GM19238 (cell line): ENCODE results near the gene TTC34.

Experiments used
- DNase-seq: peaks from one replicate; pipeline ENCODE4 v3.0.0; 2011; ENCODE audit warnings: low spot score; ENCODE audit not compliant: insufficient read length

The TTC34 gene

DNA sequence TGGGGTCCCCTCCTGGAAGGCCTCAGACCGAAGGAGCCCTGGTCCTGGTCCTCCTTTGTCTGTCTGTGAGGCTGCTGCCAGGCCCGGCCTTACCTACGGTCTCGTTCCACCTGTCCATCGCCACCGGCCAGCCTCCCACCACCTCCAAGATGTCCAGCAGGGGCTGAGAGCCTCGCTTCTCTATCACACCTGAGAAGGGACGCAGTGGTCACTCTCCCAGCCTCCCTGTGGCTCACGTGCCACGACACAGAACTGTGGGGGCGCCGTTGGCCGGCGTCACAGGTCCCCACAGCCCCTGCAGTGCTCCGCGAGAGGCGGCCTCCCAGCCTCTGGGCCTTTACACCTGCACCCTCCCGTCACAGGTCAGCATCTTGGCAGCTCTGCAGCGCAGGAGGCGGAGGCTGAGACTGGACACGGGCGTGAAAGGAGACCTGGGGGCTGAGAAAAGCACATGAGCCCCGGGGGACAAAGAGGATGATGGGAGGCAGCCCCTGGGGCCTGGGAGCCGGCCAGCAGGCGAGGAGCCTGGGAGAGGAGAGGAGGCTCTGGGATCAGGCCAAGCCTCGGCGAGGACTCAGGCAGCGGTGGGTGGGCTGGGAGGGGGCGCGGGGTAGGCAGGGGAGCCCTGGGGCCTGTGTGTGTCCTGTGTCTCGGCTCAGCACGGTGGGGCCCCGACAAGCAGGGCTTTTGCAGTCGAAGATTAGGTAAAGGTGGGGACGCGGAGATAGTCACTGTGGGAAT lies 194.4 kb downstream of the TTC34 start:
- DNase-seq, result no peak

DNA sequence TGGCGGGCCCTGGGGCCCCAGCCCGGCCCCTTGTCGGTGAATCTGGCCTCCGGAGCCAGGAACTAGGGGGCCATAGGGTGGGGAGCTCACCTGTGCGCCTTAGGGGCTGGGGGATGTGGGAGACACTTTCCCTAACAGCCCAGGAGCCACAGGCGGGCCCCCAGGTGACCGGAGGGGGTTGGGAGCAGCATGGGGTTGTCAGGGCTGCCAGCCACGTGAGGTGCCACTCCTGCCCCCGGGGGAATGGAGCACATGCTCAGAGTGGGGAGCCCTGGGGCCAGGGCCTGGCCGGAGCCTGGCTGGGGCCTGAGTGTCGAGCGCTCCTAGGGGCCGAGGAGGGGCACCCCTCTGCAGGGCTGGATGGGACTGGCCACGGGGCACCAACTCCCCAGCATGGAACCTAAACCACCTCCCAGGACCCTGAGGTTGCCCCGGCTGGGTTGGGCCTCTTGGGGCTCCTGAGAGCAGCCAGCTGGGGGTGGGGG lies 195.1 kb downstream of the TTC34 start:
- no peak for DNase-seq

DNA sequence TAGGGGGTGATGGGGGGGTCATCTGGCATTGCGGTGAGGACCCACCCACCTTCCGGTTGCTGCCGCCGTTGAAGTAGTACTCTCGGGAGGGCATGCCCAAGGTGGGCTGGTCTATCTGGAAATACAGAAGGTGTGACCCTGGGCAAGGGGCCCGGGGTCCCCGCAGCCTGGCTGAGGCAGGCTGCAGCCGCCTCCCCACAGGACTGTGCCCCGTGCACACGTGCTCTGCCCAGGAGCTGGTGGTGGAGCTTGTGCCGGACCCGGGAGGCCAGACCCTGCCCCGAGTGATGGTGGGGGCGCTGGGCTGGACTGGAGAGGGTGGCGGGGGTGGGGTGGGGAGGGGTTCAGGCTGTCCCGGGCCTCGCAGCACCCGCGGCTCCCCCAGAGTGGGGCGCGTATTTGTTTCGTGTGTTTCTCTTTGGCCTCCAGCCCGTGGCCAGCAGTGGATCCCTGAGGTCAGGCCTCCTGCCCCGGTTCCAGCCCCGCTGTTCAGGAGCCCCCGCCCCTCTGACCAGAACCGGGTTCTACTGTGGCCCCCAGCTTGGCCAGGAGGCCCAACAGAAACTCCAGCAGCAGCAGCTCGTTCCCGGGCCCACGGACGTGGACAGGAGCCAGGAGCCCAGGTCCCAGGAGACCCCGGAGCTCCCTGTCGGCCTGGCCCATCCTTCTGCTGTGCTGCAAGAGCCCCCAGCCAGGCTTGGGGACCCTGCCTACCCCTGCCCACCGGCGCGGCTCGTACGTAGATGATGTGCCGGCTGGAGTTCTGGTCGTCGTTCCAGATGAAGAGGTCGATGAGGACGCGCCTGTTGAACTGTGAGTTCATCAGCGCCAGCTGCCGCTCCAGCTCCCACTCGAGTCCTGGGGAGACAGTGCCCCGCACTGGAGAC lies 195.7 kb downstream of the TTC34 start:
- DNase-seq, result no peak

DNA sequence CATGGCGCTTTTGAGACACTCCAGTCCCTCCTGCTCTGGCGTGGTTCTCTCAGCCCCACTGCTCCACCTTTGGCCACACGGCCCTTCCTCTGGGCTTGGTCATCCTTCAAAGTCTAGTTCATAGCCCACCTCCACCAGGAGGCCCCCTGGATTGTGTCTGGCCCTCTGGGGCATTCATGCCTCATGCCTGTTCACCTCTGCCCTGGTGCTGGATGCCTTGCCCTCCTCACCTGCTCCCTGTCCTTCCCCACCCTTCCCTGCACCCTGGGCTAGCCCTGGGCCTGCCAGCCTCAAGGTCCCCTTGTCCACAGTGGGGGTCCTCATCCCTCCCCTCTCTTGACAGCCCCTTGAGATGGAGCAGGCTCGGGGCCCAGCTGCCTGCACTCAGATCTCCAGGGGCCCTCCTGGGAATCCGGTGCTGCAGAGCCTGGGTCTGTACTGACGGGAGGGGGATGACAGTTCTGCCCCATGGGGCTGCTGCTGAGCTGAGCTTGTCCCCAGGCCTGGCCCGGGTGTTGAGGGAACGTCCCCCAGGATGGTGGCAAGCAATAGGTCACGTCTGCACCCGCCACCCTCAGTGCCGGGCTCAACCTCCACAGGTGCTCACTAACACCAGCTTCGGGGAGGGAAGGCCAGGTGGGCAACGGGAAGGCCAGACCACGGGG lies 196.5 kb downstream of the TTC34 start:
- DNase-seq, result no peak

DNA sequence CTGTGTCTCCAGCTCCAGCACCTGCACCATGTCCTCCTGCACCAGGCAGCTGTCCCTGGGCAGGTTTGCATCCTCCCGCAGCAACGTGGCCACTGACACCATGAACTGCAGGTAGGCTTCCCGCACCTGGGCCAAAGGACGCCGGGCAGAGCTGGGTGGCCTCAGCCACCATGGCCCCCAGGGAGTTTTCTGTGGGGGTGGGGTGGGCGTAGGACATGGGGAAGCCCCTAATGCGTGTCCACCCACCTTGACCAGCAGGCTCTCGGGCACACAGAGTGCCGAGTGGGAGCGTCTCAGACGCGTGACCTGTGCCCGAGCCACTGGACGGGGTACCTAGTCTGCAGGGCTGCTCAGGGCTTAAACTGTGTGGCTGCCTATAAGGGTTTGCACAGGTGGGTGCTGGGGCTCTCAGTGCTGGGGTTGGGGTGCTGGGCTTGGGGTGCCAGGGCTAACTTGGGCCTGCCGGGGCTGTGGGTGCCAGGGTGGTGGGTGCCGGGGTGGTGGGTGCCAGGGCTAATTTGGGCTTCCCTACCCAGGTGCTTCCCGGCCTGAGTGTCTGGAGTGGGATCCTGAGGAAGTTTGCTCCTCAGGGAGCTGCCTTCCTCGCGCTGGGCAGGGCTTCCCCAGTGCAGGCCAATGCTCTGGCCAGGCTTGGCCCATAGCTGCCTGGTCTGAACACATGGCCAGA lies 197.2 kb downstream of the TTC34 start:
- no peak for DNase-seq

DNA sequence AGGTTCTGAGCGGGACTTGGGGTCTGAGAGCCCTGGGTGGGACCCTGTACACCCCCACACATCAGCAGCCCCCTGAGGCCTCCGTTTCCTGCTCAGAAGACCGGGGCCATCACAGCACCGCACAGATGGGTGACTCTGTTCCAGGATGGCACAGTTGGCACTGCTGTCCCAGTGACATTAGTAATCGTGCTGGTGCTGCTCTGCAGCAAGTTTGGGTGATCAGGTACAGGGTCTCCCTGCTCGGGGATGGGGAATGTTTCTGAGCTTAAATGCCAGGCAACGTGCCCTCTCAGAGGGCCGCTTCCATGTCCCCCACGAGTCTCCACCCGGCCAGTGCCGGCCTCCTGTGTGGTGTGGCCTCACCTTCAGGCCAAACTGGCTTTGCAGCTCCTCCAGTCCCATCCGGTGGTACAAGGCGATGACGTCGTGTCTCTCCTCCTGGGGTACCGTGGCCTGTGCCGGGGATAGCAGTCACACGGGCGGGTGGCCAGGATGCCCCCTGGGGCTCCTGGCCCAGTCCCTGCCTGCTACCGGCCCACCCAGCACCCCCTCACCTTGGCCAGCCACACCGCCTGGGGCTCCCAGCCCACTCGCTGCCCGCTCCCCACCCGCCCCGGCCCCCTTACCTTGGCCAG lies 197.9 kb downstream of the TTC34 start:
- no peak for DNase-seq

DNA sequence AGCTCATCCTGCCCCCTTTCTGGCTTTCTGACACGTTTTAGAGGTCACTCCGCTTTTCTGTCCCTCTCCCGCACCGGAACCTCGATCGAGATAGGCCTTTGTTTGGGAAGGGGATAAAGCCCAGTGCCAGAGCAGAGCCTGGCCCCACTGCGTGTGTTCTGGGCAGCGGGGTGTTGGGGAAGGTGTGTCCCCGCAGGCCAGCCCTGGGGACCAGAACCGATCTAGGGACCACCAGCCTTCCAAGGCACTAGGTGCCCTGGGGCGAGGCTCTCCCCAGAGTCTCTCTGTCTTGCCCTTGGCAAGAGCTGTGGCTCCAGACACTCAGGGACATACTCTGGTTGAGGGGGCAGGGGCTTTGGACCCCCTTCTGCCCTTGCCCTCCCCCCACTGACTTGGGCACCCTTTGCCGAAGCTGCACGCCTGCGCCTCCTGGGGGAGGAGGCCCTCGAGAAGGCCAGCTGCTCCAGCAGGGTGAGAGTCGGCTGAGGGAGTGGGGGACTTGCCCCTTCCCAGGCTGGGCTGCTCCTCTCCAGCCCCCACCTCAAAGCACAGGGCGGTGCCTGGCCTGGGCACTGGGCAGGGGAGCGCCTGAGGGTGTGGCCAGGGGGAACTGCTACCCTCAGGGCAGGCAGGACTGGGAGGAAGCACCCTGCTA lies 198.5 kb downstream of the TTC34 start:
- no peak for DNase-seq

DNA sequence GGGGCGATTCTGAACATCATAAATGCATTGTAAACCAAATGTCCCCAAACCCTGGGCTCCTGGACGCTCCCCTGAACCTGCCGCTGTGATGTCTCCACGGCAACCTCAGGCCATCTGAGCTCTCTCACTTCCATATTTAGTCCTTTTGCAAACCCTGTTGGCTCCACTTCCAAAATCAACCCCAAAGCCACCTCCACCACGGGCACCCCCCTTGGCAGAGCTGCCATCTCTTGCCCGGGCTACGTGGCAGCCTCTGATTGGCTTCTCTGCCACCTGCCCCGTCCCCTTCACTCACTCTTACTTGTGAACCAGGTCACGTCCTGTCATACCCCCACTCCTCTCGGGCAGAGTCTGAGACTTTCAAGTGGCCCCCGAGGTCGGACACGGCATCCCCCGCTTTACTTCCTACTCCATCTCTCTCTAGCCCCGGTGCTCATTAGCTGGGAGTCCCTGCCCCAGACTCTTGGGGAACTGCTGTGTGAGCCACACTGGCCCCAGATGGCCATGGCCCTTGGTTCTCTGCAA lies 199.1 kb downstream of the TTC34 start:
- DNase-seq, result no peak

DNA sequence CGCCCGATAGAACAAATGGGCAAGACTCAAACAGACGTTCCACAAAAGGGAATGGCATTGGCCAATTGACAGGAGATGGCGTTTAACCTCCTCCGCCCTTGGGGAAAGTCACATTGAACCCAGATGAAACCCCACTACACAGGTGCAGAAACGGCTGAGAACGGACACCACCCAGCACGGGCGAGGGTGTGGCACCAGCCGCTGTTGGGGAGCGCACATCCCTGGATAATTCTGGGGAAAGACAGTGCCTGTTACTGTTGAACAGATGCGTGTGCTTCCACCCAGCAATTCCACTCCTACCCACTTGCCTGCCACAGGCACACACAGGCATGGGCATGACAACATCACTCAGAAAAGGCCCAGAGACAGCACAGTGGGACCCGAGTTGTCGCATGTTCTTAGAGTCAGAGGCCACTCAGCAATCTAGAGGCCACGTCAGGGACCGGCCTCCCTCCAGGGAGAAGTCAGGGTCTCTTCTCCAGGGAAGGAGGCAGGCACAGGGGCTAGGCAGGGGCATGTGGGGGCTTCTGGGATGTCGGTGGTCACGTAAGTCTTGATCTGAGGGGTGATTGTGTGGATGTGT lies 199.7 kb downstream of the TTC34 start:
- DNase-seq, result no peak

DNA sequence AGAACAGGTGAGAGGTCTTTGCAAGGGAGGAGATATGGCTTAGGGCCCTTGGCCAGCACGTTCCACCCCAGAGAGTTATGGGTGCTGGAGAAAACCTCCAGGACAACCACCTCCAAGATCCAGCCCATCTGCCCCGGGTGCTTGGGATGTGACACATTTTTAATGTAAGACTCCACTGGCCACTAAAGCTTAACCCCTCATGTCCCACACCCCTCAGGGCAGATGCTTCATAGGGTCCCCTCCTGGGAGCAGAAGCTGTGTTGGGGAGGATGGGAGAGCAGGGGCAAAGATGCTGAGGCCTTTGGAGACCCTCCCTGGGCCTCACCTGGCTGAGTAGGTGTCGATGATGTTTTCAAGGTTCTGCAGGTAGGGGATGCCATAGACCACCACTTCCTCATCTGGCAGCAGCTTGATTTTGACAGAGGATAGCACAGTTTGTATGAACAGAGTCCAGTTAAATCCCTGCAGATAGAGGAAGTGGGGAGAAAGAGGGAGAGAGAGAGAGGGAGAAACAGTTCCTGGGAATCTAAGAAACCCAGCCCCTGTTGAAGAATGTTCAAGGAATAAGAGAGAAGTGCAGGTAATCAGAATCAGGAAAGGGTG lies 203.1 kb downstream of the TTC34 start:
- no peak for DNase-seq

DNA sequence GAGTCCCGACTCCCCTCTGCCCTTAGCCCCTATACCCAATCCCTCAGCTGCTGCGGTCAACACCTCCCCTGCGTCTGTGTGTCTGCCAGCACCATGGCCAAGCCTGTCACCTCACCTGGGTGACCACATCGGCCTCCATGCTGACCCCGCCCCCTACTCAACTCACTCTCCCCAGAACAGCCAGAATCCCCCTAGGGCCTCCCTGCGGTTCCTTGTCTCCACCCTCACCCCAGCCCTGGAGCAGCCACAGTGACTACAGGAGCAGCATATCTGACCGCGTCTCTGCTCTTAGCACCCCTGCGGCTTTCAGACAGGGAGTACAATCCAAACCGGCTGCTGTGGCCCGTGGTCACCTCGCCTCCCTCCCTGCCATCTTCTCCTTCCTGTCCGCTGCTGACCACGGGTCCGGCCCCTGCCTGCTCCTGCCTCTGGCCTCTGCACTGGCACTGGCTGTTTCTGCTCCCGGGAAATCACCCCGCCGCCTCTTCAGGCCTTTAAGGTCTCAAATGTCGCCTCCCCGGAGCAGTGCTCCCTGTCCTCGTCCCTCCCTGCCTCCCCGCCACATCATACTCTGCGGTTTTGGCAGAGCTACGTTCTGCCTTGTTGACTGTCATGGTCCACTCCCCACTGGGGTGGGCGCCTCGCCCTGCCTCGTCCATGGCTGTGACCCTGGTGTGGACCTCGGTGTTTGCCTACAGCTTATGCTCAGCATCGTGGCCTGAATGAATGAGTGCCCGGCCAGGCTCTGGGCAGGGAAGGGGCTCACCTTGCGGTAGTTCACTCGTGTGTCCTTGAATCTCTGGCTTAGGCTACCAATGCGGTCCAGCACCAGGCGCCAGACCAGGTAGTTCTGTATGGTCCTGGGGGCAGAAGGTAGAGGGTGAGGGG lies 203.8 kb downstream of the TTC34 start:
- no peak for DNase-seq

DNA sequence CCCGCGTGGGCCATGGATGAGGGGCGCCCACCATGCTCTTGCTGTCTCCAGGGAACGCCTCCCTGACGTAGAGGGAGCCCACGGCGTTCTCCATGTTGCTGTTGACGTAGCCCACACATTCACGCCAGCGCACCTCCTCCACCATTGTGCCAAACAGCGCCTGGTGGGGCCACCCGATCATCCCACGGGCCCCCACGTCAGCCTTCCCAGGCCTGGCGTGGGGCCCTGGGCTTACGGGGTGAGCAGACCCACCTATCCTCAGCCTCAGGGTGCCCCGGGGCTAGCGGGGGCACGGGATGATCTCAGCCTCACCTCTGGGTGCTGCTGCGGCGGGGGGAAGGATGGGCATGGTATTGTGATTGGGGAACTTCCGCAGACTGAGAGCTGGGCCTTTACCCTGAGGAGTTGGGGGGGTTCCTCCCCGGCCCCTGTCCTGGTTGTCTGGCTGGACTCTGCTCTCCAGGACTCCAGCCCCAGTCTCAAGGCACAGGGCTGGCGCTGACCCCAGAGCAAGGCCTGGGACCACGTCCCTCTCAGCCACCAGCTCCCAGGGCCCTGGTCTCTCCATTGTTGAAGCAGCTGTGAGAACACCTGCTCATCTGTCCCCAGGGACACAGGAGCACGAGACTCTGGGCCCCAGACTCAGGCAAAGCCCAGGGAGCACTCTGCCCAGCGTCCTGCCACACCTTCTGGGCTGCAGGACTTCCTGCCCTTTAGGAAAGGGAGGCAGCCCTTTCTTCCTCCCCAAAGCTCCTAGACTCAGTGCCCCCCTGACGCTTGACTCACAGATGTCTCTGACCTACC lies 204.8 kb downstream of the TTC34 start:
- no peak for DNase-seq

DNA sequence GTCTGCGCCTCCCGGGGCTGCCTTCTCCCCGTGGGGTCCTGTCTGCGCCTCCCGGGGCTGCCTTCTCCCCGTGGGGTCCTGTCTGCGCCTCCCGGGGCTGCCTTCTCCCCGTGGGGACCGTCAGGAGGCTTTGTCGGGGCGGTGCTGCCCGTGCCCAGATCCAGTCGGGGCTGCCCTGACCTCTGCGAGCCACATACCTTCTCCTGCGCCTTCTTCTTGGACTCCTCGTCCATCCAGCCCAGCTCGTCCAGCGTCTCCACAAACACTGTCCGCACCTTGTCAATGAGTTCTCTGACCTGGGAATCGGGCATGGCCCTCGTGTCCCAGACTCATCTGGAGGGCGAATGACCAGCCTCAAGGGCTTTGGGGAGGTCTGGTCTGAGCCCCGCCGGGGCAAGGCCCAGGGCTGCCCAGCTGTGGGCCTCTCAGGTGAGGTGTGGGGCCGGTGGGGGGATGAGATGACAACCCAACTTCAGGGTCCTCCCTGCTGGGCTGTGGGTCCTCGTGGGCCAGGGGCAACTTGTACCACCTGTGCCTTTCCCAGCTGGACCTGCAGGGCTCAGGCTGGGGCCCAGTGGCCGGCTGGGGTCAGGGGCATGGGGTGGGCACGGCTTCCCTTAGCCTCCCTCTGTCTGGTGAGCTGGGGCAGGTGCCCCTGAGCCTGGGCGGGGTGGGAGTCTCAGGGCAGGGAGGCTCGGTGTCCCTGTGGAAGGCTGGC lies 205.5 kb downstream of the TTC34 start:
- DNase-seq, result no peak

DNA sequence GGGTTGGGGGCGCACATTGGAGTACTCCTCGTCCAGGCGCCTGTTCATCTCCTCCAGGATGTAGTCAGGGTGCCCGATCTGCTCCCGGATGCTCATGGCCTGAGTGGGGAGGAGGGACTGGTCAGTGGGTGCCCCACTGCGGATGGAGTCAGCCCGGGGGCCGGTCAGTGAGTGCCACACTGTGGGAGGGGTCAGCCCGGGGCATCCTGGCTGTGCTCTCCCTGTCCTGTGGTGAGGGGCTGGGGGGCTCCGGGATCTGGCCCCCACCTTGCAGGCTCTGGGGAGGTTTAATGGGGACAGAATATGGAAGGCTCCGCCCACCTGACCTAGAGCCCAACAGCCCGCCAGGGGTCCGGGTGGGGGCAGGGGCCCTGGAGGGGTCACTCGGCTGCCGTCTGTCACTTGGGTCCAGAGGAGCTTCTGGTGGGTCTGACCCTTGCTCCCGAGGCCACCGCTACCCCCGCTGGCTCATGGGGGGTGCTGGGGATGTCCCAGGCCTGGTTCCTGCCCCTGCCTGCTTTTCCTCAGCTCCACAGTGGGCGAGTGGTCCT lies 206.2 kb downstream of the TTC34 start:
- no peak for DNase-seq

DNA sequence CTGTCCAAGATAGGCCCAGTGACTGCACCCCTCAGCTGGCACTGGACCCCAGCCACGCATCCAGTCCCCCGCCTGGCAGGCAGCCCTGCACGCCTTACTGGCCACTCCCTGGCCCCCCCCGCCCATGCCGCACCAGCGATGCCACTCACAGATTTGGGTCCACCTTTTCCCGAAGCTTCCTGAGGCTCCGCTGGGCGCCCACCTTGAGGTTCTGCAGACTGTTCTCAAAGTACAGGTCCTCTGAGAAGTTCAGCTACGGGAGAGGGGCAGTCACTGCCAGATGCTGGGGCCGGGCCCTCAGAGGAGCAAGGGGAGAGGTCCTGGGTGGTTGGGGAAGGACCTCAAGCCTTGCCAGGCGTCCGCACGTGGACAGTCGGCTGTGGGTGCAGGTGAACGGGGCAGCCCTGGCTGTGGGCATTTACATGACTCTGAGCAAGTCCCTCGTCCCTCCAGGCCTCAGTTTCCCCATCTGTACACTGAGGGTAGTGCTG lies 206.8 kb downstream of the TTC34 start:
- no peak for DNase-seq

DNA sequence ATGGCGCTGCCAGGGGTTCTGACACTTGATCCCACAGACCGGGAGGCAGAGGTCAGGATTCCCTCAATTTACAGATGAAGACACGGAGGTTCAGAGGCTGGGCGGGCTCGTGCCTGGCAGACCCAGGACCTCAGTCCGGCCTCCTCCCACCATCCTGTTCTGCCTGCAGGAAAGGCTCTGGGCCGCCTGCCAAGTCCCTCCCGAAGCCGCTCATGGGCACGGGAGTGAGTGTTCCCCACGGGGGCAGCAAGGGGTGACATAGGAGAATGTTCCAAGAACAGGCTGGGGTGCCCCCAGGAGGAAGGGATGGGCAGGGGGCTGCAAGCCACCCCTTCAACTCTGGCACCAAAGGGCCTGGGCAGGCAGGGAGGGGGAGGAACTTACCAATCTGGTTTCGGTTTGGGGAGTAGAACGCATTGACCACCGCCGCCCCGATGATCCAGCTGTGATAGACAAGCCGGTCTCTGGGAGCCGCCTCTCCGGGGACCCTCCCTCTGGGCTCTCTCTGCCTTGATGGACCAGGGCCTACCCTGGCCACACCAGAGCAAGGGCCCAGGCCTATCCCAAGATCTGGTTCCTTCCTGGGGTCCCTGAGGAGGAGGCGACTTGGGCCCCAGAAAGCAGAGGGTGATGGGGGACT lies 207.4 kb downstream of the TTC34 start:
- DNase-seq, result no peak
